Measurements from ENCODE around the gene GPC3.

GRCh38 chrX:133588827-133589226 is 396.6 kb downstream of the GPC3 start:
- TF ChIP-seq CTCF (conservative IDR thresholded peaks at IDR 0.05 in 1 of 2, IDR thresholded peaks at IDR 0.05 in 1 of 2; ENCODE audit: extremely low read depth in 1 of 2, insufficient read depth in 1 of 2, low read depth in 1 of 2, low read length in 2 of 2) (no peak), EZH2 (IDR thresholded peaks at IDR 0.05; ENCODE audit: borderline replicate concordance, low read length) (no peak)
